Endothelial cell of umbilical vein (primary cell): ENCODE data around the gene XCL2.
"Not testable (repeated sequence)": the region's sequence is repeated elsewhere in the genome, so short reads cannot be mapped to it uniquely, and the experiment has no call there.

Source experiments
- EZH2 ChIP-seq: IDR thresholded peaks from 2 replicates; pipeline ENCODE4 v1.6.1; 2012; ENCODE audit warnings: borderline replicate concordance, low read depth, mild to moderate bottlenecking, moderate library complexity, low read length, inconsistent platforms; ENCODE audit not compliant: severe bottlenecking
- FOS ChIP-seq: IDR thresholded peaks from 2 replicates; pipeline ENCODE4 v1.6.1; 2011; ENCODE audit warnings: mild to moderate bottlenecking, low read length, moderate library complexity, borderline replicate concordance; ENCODE audit not compliant: insufficient read depth
- GATA2 ChIP-seq: IDR thresholded peaks from 2 replicates; pipeline ENCODE4 v1.7.0; 2011; ENCODE audit warnings: low read depth, mild to moderate bottlenecking, moderate library complexity, mixed read lengths, low read length; ENCODE audit not compliant: insufficient read length, insufficient read depth
- JUN ChIP-seq: IDR thresholded peaks from 2 replicates; pipeline ENCODE4 v1.6.1; 2011; ENCODE audit warnings: borderline replicate concordance, low read depth; ENCODE audit not compliant: insufficient read length, insufficient read depth
- MYC ChIP-seq: IDR thresholded peaks from one replicate; pipeline ENCODE4 v1.6.1; 2011; ENCODE audit warnings: mild to moderate bottlenecking, low read depth, low read length
- POLR2A ChIP-seq: IDR thresholded peaks from 2 replicates; pipeline ENCODE4 v1.6.1; 2012; ENCODE audit warnings: low read depth, mild to moderate bottlenecking, control low read depth, low read length
- POLR2AphosphoS5 ChIP-seq: IDR thresholded peaks from 2 replicates; pipeline ENCODE4 v1.6.1; 2012; ENCODE audit warnings: low read depth, mild to moderate bottlenecking, control low read depth, low read length, moderate library complexity; ENCODE audit not compliant: insufficient read depth
- TF ChIP-seq, protein P1 (sequence below), 2 donors: IDR thresholded peaks; 1 replicate in 1 of 2; 2 replicates in 1 of 2; pipeline ENCODE4 v1.5.1; 2011; ENCODE audit warnings: low read length in 2 of 2, mild to moderate bottlenecking in 2 of 2, moderate library complexity in 2 of 2, control low read depth in 1 of 2, inconsistent platforms in 1 of 2, low read depth in 1 of 2; ENCODE audit not compliant: insufficient read depth in 1 of 2; ENCODE audit errors: extremely low read depth in 1 of 2
- TF ChIP-seq, protein P2 (sequence below): IDR thresholded peaks from 2 replicates; pipeline ENCODE4 v1.6.1; 2011; ENCODE audit not compliant: insufficient read depth, insufficient read length

DNA sequence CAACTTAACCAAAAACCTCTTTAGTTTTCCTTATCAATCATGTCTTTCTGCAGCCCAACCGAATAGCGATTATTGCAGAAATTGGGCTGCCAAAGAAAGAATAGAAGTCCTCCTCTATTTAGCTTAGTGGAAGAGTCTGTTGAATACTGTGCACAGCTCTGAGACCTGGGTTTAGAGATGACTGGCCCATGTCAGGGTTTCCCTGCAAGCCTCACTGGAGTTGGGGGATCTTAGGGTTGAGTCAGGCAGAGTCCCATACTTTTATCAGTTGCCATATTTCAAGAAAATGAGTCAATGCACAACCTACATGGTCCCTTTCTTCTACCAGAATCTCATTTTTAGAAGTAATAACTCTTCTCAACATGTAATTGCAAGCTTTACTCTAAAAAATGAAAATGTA, 36.5 kb upstream of the XCL2 start:
- TF ChIP-seq, protein P1, sequence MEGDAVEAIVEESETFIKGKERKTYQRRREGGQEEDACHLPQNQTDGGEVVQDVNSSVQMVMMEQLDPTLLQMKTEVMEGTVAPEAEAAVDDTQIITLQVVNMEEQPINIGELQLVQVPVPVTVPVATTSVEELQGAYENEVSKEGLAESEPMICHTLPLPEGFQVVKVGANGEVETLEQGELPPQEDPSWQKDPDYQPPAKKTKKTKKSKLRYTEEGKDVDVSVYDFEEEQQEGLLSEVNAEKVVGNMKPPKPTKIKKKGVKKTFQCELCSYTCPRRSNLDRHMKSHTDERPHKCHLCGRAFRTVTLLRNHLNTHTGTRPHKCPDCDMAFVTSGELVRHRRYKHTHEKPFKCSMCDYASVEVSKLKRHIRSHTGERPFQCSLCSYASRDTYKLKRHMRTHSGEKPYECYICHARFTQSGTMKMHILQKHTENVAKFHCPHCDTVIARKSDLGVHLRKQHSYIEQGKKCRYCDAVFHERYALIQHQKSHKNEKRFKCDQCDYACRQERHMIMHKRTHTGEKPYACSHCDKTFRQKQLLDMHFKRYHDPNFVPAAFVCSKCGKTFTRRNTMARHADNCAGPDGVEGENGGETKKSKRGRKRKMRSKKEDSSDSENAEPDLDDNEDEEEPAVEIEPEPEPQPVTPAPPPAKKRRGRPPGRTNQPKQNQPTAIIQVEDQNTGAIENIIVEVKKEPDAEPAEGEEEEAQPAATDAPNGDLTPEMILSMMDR (IDR thresholded peaks at IDR 0.05; ENCODE audit: extremely low read depth in 1 of 2, insufficient read depth in 1 of 2, low read depth in 1 of 2, low read length in 2 of 2) = not testable (repeated sequence)
- TF ChIP-seq POLR2A, EZH2, POLR2AphosphoS5, MYC, GATA2, JUN, FOS: not testable (repeated sequence)
- TF ChIP-seq, protein P2, sequence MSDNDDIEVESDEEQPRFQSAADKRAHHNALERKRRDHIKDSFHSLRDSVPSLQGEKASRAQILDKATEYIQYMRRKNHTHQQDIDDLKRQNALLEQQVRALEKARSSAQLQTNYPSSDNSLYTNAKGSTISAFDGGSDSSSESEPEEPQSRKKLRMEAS = not testable (repeated sequence)
